Stimulated activated naive CD4-positive, alpha-beta T cell treated with Interleukin-2 at 50 U/mL for 16 hours (primary cell): Measurements from ENCODE around the gene USF2.

Experiments
- DNase-seq: peaks from one replicate; lab custom pipeline; 2025; lab: John Stamatoyannopoulos, UW

Gene USF2

DNA sequence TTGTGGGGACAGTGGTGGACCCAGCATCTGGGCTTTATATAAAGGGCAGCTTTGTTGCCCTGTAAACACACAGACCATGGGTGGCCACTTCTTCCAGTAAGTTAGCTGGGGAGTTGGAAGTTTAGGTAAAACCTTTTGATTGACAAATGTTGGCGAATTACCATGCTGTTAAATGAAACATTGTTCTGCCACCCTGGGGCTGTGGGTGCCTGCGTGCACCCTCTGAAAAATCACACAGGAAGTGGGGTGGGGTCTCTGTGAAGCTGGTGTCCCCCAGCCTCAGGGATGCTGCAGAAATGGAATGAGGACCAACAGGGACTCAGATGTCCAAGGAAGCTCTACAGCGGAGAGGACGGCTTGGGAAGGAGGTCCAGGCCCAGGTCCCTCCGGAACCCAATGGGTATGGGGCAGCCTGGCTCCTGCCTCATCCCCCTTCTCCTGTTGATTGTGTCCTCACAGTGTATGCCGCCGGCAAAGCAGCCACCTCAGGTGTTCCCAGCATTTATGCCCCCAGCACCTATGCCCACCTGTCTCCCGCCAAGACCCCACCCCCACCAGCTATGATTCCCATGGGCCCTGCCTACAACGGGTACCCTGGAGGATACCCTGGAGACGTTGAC lies 2.8 kb upstream of the USF2 start:
- no peak for DNase-seq

DNA sequence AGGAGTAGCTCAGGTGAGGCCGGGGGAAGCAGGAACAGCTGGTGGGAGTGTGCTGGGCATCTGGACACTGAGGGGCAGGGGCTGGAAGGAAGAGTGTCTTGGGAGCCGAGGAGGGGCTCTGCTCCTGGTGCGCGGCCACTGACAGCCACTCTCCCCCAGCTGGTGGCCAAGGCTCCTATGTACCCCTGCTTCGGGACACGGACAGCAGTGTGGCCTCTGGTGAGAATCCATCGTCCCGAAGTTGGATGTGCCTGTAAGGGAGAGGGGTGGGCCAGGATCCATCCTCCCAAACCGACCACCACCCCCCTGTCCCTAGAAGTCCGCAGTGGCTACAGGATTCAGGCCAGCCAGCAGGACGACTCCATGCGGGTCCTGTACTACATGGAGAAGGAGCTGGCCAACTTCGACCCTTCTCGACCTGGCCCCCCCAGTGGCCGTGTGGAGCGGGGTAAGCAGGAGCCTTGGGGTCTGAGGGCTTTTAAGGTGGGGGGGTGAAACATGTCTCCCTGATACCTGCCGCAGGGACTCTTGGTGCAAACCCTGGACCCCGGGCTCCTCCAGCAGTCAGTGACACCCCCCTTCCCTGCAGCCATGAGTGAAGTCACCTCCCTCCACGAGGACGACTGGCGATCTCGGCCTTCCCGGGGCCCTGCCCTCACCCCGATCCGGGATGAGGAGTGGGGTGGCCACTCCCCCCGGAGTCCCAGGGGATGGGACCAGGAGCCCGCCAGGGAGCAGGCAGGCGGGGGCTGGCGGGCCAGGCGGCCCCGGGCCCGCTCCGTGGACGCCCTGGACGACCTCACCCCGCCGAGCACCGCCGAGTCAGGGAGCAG lies 2.0 kb upstream of the USF2 start:
- DNase-seq, result peak; percentile 26

DNA sequence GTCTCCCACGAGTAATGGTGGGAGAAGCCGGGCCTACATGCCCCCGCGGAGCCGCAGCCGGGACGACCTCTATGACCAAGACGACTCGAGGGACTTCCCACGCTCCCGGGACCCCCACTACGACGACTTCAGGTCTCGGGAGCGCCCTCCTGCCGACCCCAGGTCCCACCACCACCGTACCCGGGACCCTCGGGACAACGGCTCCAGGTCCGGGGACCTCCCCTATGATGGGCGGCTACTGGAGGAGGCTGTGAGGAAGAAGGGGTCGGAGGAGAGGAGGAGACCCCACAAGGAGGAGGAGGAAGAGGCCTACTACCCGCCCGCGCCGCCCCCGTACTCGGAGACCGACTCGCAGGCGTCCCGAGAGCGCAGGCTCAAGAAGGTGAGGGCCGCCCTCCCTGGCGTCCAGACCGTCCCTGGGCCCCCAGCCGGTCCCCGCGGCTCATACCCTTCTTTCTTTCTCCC lies 1.4 kb upstream of the USF2 start:
- peak; percentile 26 for DNase-seq

DNA sequence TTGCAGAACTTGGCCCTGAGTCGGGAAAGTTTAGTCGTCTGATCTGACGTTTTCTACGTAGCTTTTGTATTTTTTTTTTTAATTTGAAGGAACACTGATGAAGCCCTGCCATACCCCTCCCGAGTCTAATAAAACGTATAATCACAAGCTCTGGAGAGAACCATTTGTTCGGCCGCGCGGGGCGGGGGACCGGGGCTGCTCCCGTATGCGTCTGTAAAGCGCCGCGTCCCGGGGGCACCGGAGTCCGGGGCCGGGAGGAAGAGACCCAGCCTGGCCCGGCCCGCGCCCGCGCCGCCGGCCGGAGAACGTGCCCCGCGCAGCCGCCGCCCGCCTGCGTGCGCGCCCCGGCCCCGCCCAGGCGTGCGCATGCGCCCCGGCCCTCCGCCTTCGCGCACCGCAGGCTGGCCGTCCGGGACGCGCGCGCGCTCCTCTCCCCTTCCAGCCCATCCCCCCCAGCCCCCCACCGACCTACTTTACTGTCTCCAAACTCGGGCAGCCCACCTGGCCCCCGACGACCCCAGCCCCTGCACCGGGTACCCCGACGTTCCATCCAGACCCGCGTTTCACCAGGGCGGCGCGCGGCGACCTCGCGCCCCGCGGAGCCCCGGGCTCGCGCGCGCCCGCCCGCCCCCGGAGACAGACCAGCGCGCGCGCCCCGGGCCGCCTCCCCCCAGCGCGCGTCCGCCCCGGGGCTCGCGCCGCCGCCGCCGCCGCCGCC lies 785 bp upstream of the USF2 start:
- peak; percentile 56 for DNase-seq

DNA sequence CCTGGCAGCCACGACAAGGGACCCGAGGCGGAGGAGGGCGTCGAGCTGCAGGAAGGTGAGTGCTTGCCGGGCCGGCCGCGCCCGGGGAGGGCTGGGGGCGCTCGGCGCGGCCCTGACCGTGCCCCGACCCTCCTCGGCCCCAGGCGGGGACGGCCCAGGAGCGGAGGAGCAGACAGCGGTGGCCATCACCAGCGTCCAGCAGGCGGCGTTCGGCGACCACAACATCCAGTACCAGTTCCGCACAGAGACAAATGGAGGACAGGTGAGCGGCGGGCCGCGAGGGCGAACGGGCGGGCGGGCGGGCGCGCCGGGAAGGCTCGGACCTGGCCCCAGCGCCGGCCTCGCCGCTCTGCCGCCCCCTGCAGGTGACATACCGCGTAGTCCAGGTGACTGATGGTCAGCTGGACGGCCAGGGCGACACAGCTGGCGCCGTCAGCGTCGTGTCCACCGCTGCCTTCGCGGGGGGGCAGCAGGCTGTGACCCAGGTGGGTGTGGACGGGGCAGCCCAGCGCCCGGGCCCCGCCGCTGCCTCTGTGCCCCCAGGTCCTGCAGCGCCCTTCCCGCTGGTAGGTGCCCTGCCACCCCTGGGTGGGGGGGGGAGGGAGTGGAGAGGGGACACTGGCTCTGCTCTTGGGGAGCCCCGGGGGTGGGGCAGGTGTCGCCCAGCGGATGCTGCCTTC lies 816 bp downstream of the USF2 start:
- DNase-seq, result peak; percentile 74

DNA sequence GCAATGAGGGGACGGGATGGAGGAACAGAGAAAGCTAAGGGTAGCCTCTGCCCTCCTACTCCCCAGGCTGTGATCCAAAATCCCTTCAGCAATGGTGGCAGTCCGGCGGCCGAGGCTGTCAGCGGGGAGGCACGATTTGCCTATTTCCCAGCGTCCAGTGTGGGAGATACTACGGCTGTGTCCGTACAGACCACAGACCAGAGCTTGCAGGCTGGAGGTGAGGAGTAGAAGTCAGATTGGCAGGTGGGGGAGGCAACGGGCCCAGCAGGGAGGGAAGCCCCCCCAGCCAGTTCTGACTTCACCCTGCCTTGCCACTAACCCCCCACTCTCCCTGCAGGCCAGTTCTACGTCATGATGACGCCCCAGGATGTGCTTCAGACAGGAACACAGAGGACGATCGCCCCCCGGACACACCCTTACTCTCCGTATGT lies 1.6 kb downstream of the USF2 start:
- no peak for DNase-seq

DNA sequence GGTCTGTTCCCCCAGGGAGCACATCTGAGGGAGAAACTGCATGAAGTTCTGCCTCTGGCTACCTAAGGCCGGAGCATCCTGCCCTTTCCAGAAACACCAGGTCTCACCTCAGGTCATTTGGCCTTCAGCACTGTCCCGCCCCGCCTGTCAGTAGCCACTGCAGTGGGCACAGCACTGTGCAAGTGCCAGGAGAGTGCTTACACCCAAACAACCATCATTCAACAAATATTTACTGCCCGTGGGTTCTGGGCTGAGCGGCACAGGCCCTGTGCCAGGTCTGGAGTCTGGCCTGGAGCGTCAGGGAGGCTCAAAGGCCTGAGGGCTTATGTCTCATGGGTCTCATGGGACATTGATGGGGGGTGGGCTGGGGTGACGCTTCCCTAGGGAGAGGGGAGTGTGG lies 2.8 kb downstream of the USF2 start:
- no peak for DNase-seq

DNA sequence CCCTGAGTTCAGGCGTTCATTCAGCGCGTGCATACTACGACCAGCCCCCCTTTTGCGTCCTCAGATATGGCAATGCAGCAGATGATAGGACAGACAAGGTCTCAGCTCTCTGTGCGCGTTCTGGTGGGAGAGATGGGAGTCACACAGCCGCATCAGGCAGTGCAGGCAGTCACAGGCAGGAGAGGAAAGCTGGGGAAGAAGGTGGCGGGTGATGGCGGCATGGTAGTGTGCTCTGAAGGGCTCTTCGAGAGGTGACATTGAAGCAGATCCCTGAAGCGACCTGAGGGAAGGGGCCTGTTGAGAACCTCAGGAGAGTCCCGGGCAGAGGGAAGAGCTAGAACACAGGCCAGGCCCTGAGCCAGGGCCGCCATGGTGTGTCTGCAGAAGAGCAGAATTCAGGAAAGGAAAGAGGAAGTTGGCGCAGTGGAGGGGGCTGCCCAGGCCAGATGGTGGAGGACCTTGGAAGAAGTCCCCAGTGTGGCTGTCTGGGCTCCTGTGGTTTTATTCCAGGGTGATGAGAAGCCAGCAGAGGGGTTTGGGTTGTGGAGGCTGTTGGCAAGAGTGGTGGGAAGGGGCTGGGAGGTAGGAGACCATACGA lies 3.5 kb downstream of the USF2 start:
- no peak for DNase-seq

DNA sequence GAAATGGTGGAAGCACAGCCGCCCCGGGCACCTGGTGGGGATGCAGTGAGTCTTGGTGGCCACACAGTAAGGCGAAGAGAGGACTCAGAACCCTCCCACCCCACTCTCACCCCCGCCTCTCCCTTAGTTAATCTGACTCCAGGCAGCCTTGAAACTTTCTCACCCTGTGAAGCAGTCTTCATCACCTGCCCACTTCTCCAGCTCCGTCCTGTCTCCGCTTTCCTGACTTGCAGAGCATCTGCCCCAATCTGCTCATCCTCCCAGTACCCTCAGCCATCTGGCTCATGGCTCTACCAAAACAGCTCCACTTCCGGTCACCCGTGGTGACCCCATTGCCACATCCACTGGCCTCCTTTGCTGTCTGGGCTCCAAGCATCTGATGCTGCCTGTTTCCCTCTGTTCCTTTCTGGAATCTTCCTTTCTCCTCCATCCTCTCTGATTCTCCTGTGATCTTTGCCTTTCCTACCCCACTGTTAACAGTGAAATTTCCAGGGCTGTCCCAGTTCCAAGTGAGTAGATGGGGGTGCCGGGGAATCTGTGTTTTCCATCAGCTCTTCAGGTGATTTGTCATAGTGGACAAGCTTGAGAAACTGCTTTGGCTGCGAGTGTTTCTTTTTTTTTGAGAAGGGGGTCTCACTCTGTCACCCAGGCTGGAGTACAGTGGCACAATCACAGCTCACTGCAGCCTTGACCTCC lies 4.3 kb downstream of the USF2 start:
- DNase-seq, result no peak

DNA sequence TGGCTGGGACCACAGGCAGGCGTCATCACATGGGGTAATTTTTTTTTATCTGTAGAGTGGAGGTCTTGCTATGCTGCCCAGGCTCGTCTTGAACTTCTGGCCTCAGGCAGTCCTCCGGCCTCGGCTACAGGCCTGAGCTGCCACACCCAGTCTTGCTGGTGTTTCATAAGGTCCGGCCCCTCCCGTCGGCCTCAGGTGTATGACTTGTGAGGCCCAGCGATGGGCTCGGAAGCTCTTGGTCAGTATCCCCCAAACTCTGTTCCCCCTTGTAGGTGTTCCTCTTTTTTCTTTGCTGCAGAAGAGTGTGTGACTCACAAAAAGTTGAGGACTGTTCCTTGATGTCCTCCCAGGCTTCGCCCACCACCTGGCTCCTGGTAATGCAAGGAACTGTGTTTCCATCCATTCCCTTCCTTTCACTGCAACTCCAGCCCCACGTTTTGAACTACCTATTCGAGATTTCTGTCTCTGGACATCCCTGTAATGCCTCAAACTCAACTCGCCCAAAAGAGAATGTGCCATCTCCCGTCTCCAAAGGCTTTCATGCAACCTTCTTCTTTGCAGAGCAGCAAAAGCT lies 5.0 kb downstream of the USF2 start:
- no peak for DNase-seq

DNA sequence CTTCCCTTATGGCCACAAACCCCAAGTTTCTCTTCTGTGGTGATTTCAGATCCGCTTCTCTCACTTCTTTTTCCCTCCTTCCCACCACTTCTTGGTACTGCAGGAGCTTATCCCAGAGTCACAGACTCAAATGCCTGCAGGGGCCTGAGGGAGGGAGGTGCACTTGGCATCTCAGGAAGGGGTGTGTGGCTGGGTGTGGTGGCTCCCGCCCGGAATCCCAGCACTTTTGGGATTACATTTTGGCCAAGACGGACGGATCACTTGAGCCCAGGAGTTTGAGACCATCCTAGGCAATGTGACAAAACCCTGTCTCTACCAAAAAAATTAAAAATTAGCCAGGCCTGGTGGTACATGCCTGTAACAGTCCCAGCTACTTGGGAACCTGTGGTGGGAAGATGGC lies 5.6 kb downstream of the USF2 start:
- DNase-seq, result no peak

DNA sequence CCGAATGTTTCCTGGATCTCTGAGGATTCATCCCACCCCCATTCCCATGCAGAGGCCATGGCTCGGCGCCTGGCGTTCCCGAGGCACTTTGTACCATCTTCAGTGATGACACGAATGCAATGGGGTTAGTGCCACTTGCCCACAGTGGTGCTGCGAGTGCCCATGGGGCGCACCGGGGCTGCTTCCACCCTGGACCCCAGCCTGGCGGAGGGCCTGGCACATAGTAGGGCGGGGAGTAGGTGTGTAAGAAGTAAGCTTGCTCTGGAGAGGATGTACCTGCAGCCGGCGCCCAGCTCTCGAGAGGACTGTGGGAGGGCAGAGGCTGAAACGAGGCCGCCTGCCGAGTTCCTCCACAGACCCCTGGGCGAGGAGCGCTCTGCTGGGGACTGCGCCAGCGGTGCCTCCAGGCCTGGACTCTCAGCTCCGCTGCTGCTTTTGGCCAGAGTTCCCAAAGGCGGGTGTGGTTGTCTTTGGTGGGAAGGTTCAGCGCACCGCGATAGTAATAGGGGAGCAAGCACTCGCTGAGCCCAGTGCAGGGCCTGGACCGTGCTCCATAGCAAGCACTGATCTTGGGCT lies 8.0 kb downstream of the USF2 start:
- DNase-seq, result no peak

DNA sequence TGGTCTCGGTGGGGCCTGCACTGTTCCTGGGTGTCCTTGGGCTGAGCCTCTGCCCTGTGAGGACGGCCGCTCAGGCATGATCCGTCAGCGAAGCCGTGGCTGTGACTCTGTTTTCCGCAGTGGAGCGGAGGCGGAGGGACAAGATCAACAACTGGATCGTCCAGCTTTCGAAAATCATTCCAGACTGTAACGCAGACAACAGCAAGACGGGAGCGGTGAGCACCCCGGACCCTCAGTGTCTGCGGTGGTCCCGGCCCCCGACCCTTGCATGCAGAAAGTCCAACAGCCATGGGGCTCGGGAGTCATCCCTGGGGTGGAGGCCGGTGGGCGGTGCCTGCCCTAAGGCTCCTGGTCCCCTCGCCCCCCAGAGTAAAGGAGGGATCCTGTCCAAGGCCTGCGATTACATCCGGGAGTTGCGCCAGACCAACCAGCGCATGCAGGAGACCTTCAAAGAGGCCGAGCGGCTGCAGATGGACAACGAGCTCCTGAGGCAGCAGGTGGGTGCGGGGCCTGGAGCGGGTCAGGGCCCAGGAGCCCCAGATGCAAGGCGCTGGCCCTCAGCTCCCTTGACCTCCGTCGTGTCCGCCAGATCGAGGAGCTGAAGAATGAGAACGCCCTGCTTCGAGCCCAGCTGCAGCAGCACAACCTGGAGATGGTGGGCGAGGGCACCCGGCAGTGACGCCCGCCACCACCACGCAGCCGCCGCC lies 10.0 kb downstream of the USF2 start:
- no peak for DNase-seq

DNA sequence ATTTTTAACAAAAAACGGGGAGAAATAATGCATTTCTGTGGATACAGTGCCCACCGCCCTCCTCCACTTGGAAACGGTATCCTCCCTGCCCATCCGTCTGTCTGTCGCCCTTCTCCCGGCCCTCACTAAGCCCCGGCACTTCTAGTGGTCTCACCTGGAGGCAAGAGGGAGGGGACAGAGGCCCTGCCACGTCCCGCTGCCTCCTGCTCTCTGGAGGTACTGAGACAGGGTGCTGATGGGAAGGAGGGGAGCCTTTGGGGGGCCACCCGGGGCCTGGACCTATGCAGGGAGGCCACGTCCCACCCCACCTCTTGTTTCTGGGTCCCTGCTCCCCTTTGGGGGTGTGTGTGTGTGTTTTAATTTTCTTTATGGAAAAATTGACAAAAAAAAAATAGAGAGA lies 10.6 kb downstream of the USF2 start:
- DNase-seq, result no peak

DNA sequence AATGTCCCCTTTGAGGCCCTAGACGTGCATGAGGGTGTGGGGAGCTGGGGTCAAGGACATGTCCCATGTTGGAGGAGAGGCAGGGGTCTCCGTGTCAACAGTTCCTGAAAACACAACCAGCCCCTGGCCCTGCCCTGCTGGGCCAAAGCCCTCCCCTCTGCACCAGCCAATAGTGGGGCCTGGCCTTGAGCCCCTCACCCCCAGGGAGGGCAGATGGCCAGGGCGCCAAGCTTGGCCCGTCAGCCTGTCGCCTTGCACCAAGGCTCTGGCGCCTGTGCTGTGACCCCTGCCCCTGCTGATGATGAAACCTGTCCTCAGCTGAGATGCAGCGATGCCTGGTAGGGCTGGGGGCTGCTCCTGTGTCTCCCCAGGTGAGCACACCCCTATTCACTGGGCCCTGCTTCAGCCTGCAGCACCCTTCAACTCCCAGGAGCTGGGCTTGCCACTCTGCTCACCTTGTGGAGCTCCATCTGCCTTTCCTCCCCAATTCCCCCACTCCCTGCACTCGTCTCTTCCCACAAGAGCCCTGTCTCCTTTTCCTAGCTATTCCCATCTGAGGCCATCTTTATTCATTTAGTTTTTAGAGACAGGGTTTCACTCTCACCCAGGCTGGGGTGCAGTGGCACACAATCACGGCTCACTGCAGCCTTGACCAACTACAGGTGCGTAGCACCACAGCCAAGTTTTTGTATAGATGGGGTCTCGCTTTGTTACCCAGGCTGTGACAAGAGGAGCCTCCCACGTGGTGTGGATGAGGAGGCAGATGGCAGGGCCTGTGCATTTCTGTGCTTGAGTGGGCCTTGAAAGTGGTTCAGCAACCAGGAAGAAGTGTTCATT lies 11.4 kb downstream of the USF2 start:
- DNase-seq, result no peak

DNA sequence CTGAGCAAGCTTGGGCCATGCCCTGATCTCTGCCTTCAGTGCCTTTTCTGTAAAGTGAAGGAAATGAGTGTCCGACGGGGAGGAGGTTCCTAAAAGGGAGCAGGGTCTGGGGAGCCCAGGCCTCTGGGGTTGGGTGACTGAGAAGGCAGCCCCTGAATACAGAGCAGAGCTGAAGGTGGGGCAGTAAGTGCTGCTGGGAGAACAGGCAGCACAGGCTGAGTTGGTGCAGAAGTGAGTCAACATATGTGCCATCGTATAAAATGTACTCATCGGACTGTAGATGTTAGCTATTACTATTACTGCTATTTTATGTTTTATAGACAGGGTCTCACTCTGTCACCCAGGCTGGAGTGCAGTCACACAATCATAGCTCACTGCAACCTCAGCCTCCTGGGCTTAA lies 12.5 kb downstream of the USF2 start:
- no peak for DNase-seq

DNA sequence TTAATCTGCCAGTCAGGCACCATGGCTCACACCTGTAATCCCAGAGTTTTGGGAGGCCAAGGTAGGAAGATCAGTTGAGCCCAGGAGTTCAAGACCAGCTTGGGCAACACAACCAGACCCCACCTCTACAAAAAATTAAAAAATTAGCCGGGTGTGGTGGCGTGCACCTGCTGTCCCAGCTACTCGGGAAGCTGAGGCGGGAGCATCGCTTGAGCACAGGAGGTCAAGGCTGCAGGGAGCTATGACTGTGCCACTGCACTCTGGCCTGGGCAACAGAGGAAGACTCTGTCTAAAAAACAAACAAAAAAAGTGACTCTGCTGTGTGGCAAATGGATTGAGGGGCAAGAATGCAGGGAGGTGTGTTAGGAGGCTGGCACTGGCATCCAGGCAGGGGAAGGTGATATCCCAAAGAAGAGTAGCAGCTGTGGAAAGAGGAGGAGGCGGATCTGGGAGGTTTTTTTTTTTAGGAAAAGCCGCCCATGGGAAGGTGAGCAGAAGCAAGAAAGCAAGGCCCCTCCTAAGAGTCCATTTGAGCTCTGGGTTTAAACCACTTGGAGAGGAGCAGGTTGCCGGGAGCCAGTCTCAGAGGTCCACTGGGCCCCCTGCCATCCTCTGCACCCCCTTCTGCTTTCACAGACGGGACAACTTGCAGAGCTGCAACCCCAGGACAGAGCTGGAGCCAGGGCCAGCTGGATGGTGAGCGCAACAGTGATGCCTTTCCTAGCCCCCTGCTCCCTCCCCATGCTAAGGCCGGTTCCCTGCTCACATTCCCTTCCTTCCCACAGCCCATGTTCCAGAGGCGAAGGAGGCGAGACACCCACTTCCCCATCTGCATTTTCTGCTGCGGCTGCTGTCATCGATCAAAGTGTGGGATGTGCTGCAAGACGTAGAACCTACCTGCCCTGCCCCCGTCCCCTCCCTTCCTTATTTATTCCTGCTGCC lies 15.7 kb downstream of the USF2 start:
- DNase-seq, result no peak

DNA sequence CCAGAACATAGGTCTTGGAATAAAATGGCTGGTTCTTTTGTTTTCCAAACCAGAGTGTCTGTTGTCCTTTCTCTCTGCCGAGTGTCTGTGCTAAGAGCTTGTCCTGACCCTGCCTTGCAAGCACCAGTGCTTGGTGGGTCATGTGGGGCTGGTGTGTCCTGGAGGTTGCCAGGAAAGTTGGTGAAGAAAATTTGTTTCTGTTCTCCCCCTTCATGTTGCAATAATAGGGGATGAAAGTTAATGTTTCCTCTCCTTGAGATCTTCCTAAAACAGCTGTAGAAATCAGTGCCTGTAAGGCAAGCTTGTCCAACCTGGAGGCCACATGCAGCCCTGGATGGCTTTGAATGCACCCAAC lies 16.3 kb downstream of the USF2 start:
- DNase-seq, result no peak
